Stimulated activated CD4-positive, alpha-beta T cell treated with anti-CD3 and anti-CD28 coated beads, Interleukin-1b, Interleukin-23, amount 100 ng/mL, for 4 hours (primary cell): ENCODE measurements around the gene ILF3.

Experiments
- DNase-seq, 2 donors: peaks; one replicate each; pipeline ENCODE4 v3.0.0-alpha.2; 2020; ENCODE audit warnings: low read depth in 2 of 2

ILF3 gene

DNA sequence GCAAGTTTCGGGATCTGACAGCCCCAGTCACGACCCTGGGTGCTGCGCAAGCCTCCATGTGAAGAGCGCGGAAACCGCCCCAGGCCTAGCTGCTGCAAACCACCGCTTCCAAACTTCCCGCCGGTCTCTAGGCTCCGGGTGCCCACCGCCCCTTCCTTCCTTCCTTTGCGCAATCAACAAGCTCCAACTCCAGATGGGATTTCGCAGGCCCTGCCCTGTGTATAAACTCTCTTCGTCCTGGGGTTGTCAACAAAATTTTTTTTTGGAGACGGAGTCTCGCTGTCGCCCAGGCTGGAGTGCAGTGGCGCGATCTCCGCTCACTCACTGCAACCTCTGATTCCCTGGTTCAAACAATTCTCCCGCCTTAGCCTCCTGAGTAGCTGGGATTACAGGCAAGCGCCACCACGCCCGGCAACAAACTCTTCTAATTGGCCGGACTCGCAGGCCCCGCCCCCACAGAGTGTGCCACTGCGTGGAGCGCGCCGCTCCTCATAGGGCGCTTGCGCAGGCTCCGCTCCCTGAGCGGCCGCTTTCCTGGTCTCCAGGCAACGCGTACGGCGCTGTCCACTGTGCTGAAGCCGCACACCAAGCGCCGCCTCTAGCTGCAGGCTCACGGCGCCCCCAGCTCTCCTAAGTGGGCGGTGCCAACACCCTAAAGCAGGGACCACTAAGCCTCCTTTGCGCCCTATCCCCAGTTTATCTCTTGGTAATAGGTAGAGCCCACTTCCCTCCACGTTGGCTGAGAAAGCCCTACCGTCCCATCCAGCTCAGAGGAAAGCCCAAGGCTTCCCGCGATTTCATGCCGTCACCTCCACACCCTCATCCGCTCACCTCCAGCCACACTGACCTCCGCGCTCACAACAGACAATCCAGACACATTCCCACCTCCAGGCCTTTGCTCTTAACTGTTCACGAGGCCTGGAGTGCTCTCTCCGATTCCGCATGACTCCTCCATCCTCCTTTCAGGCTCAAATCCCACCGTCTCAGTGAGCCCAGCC lies 41.6 kb downstream of the ILF3 start:
- peak; percentile 67 to 81 for DNase-seq

DNA sequence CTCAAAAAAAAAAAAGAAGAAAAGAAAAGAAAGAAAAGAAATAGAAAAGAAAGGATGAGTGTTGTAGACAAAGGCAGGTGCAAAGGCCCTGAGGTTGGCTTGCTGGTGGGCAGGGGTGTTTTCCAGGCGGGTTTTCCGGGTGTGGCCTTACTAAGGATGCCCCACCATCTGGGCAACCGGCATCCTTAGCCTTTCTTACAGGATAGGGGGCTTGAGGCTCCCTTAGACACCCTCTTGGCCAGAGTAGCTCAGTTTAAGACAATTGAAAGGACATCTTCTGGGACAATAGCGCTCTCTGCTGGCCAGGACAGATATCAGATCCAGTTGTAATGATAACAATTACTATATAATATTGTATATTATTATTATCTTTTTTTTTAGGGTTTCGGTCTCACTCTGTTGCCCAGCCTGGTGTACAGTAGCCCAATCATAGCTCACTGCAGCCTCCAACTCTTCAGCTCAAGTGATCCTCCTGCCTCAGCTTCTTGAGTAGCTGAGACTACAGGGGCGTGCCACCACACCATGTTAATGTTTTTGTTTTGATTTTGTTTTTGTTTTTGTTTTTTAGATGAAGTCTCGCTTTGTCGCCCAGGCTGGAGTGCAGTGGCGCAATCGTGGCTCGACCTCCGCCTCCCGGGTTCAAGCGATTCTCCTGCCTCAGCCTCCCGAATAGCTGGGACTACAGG lies 45.6 kb downstream of the ILF3 start:
- DNase-seq: peak; percentile 56 to 65

DNA sequence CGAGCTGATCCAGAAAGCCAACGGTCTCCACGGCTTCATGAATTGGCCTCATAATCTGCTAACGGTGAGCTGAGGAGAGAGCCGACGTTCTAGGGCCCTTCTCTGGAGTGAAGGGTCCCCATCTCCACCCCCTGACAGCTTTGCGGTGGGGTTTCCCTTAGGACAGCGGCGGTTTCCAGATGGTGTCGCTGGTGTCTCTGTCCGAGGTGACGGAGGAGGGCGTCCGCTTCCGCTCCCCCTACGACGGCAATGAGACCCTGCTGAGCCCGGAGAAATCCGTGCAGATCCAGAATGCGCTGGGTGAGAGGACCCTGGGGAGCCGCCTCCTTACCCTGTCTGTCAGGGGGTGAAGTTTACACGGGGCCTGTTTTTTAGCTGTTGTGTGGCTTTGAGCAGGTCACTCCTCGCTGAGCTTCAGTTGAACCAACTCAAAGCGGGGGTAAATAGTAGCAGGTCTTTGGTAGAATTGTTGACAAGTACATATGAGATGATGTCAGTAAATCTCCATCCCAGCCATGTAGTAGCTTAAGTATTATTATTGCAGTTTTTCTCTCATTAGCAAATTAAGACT lies 47.9 kb downstream of the ILF3 start:
- no peak for DNase-seq

DNA sequence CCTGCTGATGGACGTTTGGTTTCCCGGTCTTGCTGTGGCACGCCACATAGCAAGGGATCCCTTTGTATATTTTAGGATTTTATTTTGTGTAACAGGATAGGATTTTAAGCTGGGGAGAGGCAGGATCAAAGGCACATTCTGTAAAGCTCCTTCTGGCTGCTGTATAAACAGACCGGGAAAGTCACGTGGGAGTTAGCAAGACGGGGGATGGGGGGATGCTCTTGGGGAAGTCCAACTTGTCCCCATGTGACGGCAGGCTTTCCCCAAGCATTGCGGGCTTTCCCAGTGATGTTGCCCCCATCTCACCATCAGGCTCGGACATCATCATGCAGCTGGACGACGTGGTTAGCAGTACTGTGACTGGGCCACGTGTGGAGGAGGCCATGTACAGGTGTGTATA lies 52.8 kb downstream of the ILF3 start:
- DNase-seq: no peak

DNA sequence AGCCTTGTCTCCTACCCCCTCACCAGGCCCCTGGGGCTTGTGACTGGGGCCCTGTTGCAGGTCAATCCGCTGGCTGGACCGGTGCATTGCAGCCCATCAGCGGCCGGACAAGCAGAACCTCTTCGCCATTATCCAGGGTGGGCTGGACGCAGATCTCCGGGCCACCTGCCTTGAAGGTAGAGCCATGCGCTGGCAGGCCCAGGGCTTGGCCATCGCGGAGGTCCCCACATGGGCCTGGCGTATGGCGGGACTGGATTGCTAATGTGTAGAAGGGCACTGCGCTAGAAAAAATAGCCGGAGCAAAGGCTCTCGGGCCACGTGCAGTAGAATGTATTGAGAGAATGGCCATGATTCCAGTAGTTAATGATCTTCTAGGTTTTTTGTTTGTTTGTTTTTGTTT lies 53.3 kb downstream of the ILF3 start:
- DNase-seq: no peak

DNA sequence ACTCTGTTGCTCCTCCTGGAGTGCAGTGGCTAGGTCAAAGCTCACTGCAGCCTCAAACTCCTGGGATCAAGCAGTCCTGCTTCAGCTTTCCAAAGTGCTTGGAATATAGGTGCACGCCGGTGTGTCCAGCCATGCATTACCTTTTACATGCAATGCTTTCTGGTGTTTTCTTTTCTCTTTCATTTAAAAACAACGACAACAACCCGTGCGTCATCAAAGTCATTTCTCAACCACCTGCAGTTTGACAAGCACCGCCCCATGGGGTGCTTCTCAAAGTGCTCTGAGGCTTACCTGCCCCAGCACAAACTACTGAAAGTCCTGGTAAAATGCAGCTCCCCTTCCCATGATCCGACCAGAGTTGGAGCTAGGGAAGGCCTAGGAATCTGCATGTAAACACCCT lies 54.1 kb downstream of the ILF3 start:
- no peak for DNase-seq

DNA sequence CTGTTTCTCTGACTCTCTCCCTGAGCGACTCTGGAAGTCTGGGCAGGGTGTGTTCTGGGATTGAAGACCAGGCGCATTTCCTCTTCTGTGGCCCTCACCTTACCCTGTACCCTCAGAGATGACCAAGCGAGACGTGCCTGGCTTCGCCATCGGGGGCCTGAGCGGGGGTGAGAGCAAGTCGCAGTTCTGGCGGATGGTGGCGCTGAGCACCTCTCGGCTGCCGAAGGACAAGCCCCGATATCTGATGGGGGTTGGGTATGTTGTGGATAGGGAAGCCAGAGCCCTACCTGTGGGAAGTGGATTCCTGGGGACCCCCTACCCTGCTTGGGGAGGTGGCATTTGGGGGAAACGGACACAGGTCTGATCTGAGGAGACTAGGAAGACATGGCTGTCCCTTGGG lies 57.9 kb downstream of the ILF3 start:
- DNase-seq: no peak

DNA sequence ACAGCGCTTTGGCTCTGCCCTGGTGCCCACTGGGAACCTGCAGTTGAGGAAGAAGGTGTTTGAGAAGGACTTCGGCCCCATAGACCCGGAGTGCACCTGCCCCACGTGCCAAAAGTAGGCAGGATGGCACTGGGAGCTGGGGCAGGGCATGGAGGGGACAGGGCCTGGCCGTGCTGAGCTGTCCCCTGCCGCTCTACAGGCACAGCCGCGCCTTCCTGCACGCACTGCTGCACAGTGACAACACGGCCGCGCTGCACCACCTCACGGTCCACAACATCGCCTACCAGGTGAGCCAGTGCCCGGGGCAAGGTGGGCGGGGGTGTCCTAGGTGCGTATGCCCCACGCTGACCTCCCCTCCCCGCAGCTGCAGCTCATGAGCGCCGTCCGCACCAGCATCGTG lies 58.6 kb downstream of the ILF3 start:
- no peak for DNase-seq

DNA sequence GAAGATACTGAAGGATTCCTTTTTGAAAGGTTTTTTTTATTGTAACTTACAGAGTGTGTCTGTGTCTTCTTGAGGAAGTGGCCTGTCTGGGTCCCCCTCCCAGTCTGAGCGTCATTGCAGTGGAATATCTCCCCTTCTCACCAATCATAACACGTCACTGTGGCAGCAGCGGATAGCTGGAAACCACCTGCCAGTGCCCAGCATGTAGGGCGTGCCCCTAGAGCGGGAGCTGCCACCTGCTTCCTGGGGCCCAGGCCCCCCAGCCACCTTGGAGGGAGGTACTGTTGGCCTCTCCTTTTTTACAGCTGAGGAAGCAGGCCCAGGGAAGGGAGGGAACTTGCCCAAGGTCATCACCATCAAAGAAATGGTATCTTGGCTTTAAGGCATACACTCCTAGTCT lies 59.2 kb downstream of the ILF3 start:
- DNase-seq: no peak

DNA sequence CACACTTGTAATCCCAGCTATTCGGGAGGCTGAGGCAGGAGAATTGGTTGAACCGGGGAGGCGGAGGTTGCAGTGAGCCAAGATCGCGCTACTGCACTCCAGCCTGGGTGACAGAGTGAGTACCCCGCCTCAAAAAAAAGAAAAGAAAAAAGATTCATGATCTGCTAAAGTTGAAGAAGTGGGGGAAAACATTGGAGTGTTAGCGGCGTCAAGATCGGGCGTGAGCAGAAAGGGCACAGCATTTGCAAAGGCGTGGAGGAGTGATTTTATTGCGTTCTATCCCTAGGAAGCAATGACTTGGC lies 62.9 kb downstream of the ILF3 start:
- DNase-seq: no peak

DNA sequence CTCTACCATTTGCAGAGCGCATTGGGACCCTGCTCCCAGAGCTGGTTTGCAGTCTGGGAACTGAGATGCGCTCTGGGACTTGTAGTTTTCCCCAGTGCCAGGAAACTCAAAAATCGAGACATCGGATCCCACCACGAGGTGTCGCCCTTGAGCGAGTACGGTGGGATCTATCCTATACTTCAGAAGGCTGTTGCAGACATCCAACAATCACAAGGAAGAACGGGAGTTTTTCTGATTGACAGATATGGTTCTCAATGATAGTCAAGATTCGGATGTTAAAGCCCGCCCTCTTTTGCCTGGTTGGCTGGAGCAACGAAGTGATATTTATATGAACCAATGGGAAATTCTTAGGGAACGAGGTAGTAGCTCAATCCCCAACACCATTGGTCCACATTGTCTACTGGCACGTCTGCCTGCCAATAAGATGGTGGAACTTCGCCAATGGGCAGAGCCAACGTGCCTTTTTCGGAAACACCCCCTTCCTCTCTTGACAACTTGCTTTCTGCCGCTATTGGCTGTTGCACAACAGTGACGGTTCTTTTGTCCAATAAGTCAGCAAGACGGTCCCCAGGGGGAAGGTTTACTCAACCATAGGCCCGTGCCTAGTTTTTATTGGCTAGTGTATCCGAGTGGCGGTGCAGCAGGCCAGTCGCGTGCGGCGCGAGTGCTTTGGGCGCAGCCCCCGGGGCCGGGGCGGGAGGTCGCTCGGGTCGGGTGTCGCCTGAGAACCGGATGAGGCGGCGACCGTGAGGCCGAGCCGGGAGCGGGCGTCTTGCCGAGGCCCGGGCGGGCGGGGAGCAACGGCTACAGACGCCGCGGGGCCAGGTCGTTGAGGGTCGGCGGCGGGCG lies 63.4 kb downstream of the ILF3 start, which contains the start of gene DNM2:
Gene DNM2, plus strand, starts transcription at position 724 of the 849 bp plus-strand sequence. CDS start 164 bp downstream, outside the sequence.
- DNase-seq: peak; percentile 93 to 94

DNA sequence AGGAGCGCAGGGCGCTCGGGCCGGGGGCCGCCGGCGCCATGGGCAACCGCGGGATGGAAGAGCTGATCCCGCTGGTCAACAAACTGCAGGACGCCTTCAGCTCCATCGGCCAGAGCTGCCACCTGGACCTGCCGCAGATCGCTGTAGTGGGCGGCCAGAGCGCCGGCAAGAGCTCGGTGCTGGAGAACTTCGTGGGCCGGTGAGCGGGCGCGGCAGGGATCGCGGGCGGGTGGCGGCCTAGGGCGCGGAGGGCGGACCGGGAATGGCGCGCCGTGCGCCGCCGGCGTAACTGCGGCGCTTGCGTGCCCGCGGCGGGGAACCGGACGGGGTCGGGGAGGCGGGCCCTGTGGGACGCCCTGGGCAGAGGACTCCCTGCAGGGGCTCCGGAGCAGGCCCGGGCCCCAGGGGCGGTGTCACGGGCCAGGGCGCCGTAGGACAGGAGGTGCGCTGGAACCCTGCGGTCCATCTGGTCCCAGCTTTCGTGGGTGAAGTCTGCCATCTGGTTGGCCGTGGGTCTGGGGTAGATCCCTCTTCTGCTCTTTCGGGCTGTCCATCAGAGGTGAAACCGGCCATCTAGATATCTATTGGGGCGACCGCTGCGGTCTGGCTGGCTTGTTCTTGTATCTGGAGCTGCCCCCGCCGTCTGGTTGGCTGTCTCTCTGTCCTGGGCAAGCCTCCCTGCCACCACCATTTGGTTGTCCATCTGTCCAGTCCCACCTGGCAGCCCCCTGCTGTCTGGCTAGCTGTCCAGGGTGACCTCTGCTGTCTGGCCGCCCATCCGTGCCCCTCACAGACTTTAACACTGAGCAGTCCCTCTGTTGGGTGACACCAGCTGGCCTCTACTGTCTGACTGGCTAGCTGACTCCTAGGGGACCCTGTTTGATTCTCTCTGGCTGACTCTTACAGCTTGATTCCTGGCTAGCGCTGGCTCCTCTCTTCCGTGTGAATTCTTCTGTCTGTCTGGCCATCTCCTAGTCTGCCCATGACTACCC lies 64.4 kb downstream of the ILF3 start:
- peak; percentile 25 to 51 for DNase-seq

DNA sequence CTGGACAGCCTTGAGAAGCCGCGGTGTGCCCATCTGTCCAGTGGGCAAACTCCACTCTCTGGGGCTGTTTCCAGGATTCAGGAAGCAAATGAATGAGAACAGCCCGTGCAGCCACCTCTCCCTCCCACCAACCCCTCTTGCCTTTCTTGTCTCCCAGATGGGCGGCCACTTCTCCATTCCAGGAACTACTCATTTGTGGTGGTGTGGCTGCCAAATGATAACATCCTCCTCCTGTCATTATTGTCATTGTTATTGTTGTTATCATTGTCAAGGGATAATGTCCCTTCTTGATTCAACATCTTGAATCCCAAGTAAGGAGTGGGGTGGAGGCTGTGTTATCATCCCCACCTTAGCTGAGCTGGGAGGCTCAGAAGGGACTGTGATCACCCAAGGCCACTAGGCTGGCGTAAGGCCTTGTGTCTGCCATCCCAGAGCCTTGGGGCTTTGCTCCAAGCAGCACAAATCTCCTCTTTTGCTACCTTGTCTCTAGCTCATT lies 65.4 kb downstream of the ILF3 start:
- no peak for DNase-seq

DNA sequence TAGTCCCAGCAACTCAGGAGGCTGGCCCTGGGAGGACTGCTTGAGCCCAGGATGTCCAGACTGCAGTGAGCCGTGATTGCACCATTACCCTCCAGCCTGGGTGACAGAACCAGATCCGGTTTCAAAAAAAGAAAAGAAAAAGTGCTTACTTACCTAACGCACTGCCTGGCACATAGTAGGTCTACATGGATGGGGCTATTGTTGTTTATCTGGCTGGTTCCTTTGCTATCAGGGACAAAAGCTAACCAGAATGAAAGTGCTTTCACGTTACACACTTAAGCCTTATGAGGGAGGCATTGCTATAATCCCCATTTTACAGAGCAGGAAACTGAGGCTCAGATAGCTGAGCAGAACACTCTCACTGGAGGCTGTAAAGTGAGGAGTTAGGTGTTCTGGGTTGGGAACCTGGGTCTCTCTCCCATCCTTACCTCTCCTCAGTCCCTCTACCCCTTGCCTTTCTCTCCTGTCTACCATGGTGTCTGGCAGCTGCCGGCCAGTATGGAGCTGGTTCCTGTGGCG lies 66.5 kb downstream of the ILF3 start:
- DNase-seq: no peak

DNA sequence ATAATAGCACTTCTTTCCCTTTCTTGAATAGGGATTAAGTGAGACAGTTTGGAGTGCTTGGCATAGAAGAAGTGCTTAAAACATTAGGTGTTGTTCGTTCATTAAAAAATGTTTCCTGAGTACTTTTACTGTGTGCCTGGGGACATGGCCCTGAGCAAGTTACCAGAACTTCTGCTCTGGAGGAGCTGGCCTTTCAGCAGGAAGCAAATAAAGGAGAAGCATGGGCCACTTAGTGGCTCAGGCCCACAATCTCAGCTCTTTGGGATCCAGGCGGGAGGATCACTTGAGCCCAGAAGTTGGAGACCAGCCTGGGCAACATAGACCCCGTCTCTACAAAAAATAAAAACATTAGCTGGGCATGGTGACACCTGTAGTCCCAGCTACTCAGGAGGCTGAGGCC lies 69.4 kb downstream of the ILF3 start:
- no peak for DNase-seq

DNA sequence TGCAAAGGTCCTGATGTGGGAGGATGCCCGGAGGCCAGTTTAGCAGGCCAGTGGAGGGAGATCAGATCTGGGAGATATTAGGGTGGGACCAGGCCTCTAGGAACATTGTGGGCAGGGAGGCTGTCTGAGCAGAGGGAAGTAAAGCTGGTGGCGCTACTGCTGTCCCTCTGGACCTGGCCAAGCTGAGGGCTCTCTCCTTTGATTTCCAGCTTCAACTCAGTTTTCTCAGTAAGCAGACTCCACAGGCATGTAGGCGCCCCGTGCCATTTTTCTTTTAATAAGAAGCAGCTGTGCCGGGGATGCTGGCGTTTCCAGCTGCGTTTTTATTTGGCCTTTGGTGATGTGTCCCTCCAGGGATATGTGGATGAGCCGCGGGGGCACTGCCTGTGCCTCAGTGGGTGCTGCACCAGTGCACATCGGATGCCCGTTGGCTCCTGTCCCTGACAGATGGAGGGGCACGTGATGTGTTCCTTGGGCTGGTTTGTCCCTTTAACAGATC lies 70.5 kb downstream of the ILF3 start:
- DNase-seq: no peak

DNA sequence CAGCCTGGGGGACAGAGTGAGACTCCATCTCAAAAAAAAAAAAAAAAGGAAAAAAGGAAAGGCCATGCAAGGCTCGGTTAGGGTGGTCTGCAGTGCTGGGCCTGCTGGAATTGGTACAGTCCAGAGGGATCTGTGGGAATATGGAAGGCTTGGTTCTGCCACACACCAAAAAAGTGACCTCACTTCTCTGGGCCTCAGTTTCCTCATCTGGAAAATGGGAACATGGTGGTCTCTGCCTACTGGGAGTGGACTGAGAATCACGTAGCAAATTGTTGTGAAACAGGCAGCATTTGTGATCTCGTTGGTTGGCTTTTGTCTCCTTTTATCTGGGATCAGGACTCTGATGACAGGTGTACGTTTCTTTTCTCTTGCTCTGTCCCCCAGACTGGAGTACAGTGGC lies 71.3 kb downstream of the ILF3 start:
- no peak for DNase-seq

DNA sequence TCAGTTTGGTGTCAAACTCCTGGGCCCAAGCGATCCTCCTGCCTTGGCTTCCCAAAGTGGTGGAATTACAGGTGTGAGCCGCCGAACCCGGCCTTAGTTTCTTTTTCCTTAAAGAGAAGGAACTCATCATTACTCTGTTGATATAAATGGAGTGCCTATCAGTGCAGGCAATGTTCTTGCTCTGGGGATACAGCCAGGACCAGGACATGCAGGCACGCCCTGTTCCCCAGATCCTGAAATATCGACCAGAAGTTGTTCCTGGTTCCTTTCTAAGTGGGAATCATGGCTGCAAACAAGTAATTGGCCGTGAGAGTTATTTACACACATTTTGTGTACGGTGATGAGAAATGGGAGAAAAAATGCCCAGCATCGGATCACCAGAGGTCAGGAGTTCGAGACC lies 72.1 kb downstream of the ILF3 start:
- no peak for DNase-seq

DNA sequence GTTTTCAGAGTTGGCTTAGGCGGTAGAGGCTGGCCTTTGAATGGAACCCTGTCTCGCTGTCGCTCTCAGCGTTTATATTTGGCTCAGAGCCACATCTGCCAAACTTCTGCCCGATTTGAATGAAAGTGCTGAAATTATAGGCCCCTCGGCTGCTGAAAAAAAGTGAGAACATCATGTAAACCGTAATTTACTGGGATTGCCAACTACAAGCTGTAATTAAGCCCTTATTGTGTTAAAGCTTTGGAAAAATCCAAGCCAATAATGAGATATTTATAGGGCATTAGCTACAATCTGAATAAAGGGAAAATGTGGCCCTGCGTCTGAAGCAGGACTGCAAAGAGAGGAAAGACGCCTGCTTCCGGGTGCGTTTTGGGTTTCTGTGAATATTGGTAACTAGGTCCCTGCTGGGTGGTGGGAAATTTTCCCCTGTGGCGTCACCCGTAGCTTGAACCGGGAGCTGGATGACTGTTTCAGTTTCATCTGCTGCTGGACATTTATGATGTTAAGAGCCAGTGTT lies 73.6 kb downstream of the ILF3 start:
- no peak for DNase-seq

DNA sequence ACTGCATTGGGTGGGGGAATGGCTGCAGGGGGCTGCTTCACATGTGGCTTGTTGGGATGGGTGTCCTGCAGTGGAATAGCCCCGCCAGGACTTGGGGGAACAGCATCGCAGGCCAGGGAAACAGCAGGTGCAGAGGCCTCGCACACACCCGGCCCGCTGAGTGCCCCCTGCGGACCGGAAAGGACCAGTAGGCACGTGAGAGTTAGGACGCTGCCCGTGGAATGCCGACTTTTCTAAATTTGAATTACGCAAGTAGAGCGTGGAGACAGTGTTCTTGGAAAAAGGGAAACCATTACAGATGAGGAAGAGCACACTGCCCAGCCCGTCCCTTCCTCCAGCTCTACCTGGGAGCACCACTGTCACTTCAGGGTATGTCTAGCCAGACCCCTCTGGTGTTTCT lies 75.3 kb downstream of the ILF3 start:
- no peak for DNase-seq
